HG02870 (cell line): Measurements from ENCODE around the gene ZNF552.

Experiments used
- ATAC-seq: cut with Tn5 transposase; IDR thresholded peaks from one replicate; pipeline ENCODE4 v1.9.1; 2021; ENCODE audit warnings: mild to moderate bottlenecking, moderate library complexity; ENCODE audit not compliant: unreplicated experiment

Gene ZNF552

GRCh38 chr19:57779220-57779845, 35.4 kb downstream of the ZNF552 start:
- ATAC-seq, result no peak

GRCh38 chr19:57778336-57778735, 36.4 kb downstream of the ZNF552 start:
- ATAC-seq, result no peak

GRCh38 chr19:57776764-57777296, 37.9 kb downstream of the ZNF552 start:
- ATAC-seq, result no peak

GRCh38 chr19:57773488-57773887, 41.2 kb downstream of the ZNF552 start:
- no peak for ATAC-seq

- no peak for ATAC-seq
These were observed 43.3 kb downstream of the ZNF552 start for GRCh38 chr19:57771417-57771816.

GRCh38 chr19:57769345-57770131, 45.2 kb downstream of the ZNF552 start, which contains the start of gene ZNF586:
Gene ZNF586 (plus strand): TSS chr19:57769676. CDS start chr19:57769843, 167 bp downstream.
- peak; percentile 98 for ATAC-seq

- no peak for ATAC-seq
These were observed 55.6 kb downstream of the ZNF552 start for GRCh38 chr19:57759096-57759495.

GRCh38 chr19:57757941-57758340, 56.8 kb downstream of the ZNF552 start:
- ATAC-seq, result no peak
